HG02763 (cell line): ENCODE data around the gene WNK2.

Experiments
- ATAC-seq: cut with Tn5 transposase; IDR thresholded peaks from one replicate; pipeline ENCODE4 v1.9.1; 2021; ENCODE audit warnings: mild to moderate bottlenecking, moderate library complexity; ENCODE audit not compliant: unreplicated experiment

Gene WNK2

DNA sequence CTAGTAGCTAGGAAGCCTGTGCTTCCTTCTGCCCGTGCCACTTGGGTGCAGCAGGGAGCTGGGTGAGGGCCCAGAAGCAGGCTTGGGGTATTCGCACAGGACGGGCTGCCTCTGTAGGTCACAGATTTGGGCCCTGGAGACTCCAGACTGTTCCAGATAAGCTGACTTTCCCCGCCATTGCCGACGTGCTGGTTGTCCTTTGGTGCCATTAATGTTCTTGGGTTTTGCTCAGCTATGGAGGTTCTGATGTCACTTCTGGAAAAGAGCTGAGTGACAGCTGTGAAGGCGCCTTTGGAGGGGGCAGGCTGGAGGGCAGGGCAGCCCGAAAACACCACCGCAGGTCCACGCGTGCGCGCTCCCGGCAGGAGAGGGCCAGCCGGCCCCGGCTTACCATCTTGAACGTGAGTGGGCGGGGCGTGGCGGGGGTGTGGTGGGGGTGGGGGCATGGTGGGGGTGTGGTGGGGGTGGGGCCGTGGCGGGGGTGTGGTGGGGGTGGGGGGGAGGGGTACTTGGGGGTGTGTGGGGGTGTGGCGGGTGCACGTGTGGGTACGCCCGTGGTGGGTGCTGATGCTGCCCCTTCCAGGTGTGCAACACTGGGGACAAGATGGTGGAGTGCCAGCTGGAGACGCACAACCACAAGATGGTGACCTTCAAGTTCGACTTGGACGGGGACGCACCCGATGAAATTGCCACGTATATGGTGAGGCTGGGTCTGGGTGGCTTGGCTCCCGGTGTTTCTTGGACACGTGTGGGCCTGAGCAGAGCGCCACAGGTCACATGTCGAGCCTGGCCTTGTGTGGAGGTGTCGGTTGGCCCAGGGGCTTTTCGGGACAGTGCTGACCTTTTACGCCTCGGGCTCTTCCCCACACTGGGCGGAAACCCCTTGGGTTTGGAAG, 79.6 kb downstream of the WNK2 start:
- ATAC-seq, result no peak

DNA sequence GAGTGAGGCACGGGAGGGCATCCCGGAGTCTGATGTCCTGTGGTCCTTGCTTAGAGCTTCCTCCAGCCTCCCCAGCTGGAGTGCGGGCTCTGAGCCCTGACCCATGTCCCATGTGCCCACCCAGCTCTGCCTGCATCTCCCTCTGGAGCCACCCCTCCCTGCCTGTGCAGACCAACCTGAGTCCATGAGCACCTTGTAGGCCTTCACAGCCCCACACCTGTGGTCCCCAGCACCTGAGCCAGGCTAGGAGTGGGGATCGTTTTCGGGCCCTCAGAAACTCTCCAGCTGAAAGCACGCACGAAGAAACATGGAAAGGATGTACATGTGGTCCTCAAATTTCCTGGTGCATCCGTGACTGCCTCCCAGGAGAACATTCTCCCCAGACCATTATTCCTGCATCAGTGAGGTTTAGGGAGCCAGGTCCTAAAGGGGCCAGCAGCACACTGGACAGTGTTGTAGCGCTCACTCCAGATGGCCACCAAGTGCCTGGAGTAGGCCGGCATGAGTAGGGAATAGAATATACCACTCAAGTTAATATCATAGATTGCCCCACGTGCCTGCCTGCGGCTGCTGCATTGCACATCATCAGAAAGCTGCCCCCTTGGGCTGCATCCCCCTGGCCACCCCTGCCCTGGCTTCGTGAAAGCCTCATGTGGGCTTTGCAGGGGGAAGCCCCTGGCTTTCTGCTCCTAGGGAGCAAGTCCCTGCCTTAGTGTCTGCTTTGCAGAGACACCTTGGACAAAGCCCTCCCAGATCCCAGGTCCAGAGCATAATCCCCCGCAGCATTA, 80.6 kb downstream of the WNK2 start:
- no peak for ATAC-seq

- no peak for ATAC-seq
These were observed 81.5 kb downstream of the WNK2 start for GRCh38 chr9:93265301-93265971.

GRCh38 chr9:93265972-93266371, 82.0 kb downstream of the WNK2 start:
- no peak for ATAC-seq

GRCh38 chr9:93266521-93267001, 82.6 kb downstream of the WNK2 start:
- no peak for ATAC-seq

- no peak for ATAC-seq
These were observed 83.2 kb downstream of the WNK2 start for GRCh38 chr9:93267091-93267541.

DNA sequence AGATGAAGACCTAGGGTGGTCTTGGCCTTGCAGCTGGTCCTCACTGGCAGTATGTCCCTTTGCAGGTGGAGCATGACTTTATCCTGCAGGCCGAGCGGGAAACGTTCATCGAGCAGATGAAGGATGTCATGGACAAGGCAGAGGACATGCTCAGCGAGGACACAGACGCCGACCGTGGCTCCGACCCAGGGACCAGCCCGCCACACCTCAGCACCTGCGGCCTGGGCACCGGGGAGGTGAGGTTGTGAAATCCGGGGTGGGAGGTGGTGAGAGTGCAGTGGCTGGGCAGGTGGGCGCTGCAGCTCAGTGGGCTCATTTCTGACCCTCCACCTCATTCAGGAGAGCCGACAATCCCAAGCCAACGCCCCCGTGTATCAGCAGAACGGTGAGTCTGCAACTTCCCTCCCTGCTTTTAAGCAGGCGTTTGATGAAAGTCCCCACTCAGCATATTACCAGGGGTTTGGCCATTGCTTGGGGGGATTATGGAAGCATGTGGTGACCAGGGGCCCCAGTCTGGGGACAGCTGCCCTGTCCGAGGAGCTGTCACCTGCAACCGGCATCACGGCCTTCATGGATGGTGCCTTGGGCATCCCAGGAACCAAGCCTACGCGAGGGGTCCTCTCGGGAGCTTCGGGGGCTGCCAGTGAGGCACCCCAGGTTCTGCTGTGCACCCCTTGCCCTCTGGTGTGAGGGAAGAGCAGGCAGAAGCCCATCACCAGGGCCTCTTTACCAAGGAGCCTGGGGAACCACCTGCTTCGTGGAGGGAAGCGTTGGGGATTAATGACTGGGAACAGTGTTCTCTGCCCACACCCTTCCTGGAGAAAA, 84.0 kb downstream of the WNK2 start:
- no peak for ATAC-seq

DNA sequence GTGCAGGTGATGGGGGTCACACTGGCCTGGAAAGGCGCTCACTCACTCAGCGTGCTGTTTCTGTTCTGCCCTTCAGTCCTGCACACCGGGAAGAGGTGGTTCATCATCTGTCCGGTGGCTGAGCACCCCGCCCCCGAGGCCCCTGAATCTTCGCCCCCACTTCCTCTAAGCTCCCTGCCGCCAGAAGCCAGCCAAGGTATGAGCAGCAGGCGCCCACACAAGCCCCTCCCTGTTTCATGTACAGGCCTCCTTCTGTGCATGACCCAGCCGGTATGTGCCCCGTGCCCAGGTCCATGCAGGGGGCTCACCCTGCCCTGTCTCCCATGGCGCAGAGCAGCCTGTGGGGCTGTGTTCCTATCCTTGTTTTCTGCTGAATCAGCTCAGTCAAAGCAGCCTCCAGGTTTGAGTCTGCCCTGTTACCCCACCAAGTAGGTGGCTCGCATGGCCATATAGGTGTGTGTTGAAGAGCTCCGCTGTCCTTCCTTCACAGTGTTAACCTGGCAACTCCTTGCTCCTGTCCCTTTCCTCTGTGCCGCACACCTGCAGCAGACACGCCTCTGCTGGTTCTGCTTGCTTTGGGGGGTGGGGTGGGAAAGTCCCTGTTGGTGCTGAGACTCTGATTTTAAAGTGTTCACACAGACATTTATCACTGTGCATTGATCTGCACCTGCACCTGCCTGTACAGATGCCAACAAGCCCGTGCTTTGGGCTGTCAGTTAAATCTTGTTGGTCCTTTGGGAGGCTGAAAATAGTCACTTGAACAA, 84.8 kb downstream of the WNK2 start:
- no peak for ATAC-seq

GRCh38 chr9:93270976-93271375, 87.0 kb downstream of the WNK2 start:
- no peak for ATAC-seq

DNA sequence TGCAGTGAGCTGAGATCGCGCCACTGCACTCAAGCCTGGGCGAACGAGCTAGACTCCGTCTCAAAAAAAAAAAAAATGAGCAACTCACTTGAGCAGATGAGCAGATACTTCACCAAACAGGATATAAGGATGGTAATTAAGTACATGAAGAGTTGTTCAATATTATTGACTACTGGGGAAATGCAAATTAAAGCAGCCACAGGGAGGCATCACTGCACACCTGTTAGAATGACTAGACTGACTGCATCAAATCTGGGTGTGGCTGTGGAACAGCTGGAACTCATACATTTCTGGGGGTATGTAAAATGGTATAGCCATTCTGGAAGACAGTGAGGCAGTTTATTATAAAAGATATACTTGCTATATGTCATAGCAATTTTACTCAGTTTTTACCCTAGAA, 93.0 kb downstream of the WNK2 start:
- no peak for ATAC-seq

DNA sequence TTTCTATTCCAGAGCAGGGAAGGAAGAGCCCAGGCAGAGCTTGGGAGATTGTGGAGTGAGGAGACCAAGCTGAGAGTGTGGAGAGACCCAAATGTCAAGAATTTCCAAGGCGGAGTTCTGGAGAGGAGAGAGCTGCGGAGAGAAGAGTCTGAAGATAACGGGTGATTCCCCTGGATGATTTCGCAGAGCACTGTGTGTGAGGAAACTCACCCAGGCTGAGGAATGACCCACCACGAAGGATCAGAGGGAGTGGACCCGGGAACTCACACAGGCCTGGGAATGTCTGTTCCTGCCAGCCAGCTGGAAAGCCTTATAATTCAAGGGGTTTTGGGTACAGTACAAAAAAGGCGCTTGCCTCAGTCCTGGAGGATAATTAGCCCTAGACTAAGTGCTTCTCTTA, 94.2 kb downstream of the WNK2 start:
- no peak for ATAC-seq

DNA sequence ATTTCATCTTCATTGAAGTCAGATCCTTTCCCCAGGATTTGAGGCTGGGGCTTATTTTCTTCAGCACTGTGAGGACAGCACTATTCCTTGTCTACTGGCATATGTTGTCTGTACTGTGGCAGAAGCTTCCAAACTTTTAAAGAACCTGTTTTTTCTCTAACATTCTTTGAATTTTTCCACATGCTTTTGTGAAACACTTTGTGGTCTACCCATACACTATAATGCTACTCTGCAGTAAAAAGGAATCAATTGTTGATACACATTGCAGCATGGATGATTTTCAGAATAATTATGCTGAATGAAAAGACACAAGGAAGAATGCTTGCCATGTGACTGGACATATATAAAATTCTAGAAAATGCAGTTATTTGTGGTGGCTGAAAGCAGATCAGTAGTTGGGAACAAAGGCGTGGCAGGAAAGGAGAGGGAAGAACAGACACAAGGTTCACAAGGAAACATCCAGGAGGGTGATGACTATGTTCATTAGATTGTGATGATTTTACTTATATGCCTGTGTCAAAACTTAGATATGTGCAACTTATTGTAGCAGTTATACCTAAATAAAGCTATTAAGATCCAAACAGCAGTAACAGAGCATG, 96.8 kb downstream of the WNK2 start:
- ATAC-seq, result no peak

GRCh38 chr9:93286252-93287188, 102.6 kb downstream of the WNK2 start:
- no peak for ATAC-seq

DNA sequence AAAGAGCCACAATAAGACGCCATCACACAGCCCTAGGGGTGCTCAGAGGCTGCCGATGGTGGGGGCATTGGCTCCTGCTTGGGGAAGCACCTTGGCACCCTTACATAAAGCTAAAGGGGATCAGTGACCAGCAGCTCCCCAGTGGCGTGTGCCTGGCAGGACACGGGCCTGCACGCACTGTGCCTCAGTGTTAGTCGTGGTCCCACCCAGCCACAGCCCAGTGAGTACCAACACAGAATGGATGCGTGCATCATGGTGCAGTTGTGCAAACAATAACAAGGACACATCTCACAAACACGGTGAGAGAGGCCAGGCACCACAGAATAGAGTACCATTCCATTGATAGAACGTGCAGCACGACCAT, 103.2 kb downstream of the WNK2 start:
- ATAC-seq, result no peak

DNA sequence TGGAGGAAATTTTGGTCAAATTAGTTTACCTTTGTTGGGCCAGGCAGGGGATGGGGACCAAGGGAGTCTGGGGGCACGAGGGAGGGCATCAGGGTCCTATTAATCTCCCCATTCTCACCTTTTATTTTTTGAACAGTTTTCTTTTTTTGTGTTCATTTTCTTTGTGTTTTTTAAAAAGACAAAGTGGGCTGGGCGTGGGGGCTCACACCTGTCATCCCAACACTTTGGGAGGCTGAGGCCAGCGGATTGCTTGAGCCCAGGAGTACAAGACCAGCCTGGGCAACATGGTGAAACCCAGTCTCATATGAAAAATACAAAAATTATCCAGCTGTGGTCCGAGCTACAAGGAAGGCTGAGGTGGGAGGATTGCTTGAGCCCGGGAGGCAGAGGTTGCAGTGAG, 103.7 kb downstream of the WNK2 start:
- ATAC-seq, result no peak

- ATAC-seq, result no peak
These were observed 104.4 kb downstream of the WNK2 start for GRCh38 chr9:93288341-93288740.

GRCh38 chr9:93288891-93289883, 105.2 kb downstream of the WNK2 start:
- no peak for ATAC-seq
